ENCODE results near the gene AUTS2. TPM values are rescaled to one million over a fixed set of nuclear protein-coding genes. Genes with fewer than 3 reads are reported as not detected.

Gene AUTS2
- total RNA-seq, 1 experiment from 2014 or later, result 2.5 TPM

GRCh38 chr7:70135656-70136055 is 537.4 kb downstream of the AUTS2 start:
- TF ChIP-seq POLR2AphosphoS5 (IDR thresholded peaks at IDR 0.05; ENCODE audit: low read depth, low read length), result no peak
- ATAC-seq (no peak), DNase-seq (ENCODE audit: low read depth, low spot score) (no peak)
- no peaks in the 10 kb centered on the region for H3K4me1 ChIP-seq (ENCODE audit: control insufficient read depth, insufficient read depth, low read length)
- intact Hi-C loops (cut with micrococcal nuclease; ENCODE audit: unreplicated experiment), result no loop called here
- in situ Hi-C loops (cut with HindIII; ENCODE audit: low pct_unique_long_range_greater_than_20kb, low sequenced_read_pairs), result no loop called here
- CTCF ChIA-PET, result no interaction called here
- H3K36me3 ChIP-seq (ENCODE audit: control insufficient read depth, insufficient read depth, low read length), result no peaks in the 10 kb centered on the region
- H3K9me3 ChIP-seq (ENCODE audit: control insufficient read depth, insufficient read depth, low read depth, low read length), result no peaks in the 10 kb centered on the region
- H3K27ac ChIP-seq (ENCODE audit: low read length), result no peak overlapping the region
- no peaks in the 10 kb centered on the region for H3K27me3 ChIP-seq (ENCODE audit: control insufficient read depth, insufficient read depth, low read length)
- no peak overlapping the region for H3K4me3 ChIP-seq (ENCODE audit: low read depth in 2 of 2, low read length in 2 of 2)
- BruUV-seq (replicated peaks), result no TSS peak
- POLR2A ChIA-PET, result no interaction called here

GRCh38 chr7:70137126-70137525 is 538.9 kb downstream of the AUTS2 start:
- Histone ChIP-seq H3K27ac (ENCODE audit: low read length) (no peak overlapping the region), H3K9me3 (ENCODE audit: control insufficient read depth, insufficient read depth, low read depth, low read length) (no peaks in the 10 kb centered on the region), H3K4me1 (ENCODE audit: control insufficient read depth, insufficient read depth, low read length) (no peaks in the 10 kb centered on the region), H3K4me3 (ENCODE audit: low read depth in 2 of 2, low read length in 2 of 2) (no peak overlapping the region), H3K36me3 (ENCODE audit: control insufficient read depth, insufficient read depth, low read length) (no peaks in the 10 kb centered on the region), H3K27me3 (ENCODE audit: control insufficient read depth, insufficient read depth, low read length) (no peaks in the 10 kb centered on the region)
- ChIA-PET POLR2A (no interaction called here), CTCF (no interaction called here)
- in situ Hi-C loops (cut with HindIII; ENCODE audit: low pct_unique_long_range_greater_than_20kb, low sequenced_read_pairs), result no loop called here
- no TSS peak for BruUV-seq (replicated peaks)
- DNase-seq (ENCODE audit: low read depth, low spot score), result no peak
- no peak for ATAC-seq
- TF ChIP-seq REST (IDR thresholded peaks at IDR 0.05; ENCODE audit: insufficient read depth in 1 of 2, low read depth in 2 of 2, low read length in 1 of 2) (no peak), POLR2AphosphoS5 (IDR thresholded peaks at IDR 0.05; ENCODE audit: low read depth, low read length) (no peak), CTCF (IDR thresholded peaks at IDR 0.05) (no peak), SIN3A (IDR thresholded peaks at IDR 0.05; ENCODE audit: borderline replicate concordance, insufficient read depth, low read depth, low read length) (no peak), TCF7L2 (IDR thresholded peaks at IDR 0.05; ENCODE audit: low read depth, low read length) (no peak)
- intact Hi-C loops (cut with micrococcal nuclease; ENCODE audit: unreplicated experiment), result no loop called here

GRCh38 chr7:70142247-70142932 is 544.1 kb downstream of the AUTS2 start:
- ATAC-seq, result no peak
- no peaks in the 10 kb centered on the region for H3K9me3 ChIP-seq (ENCODE audit: control insufficient read depth, insufficient read depth, low read depth, low read length)
- in situ Hi-C loops (cut with HindIII; ENCODE audit: low pct_unique_long_range_greater_than_20kb, low sequenced_read_pairs), result no loop called here
- H3K27me3 ChIP-seq (ENCODE audit: control insufficient read depth, insufficient read depth, low read length), result no peaks in the 10 kb centered on the region
- intact Hi-C loops (cut with micrococcal nuclease; ENCODE audit: unreplicated experiment), result no loop called here
- H3K4me3 ChIP-seq (ENCODE audit: low read depth in 2 of 2, low read length in 2 of 2), result no peak overlapping the region
- DNase-seq (ENCODE audit: low read depth, low spot score), result no peak
- no peaks in the 10 kb centered on the region for H3K36me3 ChIP-seq (ENCODE audit: control insufficient read depth, insufficient read depth, low read length)
- H3K27ac ChIP-seq (ENCODE audit: low read length), result no peak overlapping the region
- H3K4me1 ChIP-seq (ENCODE audit: control insufficient read depth, insufficient read depth, low read length), result no peaks in the 10 kb centered on the region
- CTCF ChIA-PET, result no interaction called here
- no peak for TF ChIP-seq TCF7L2 (IDR thresholded peaks at IDR 0.05; ENCODE audit: low read depth, low read length)
- TF ChIP-seq POLR2AphosphoS5 (IDR thresholded peaks at IDR 0.05; ENCODE audit: low read depth, low read length), result no peak
- no peak for TF ChIP-seq REST (IDR thresholded peaks at IDR 0.05; ENCODE audit: insufficient read depth in 1 of 2, low read depth in 2 of 2, low read length in 1 of 2)
- no peak for TF ChIP-seq SIN3A (IDR thresholded peaks at IDR 0.05; ENCODE audit: borderline replicate concordance, insufficient read depth, low read depth, low read length)
- no peak for TF ChIP-seq CTCF (IDR thresholded peaks at IDR 0.05)
- no TSS peak for BruUV-seq (replicated peaks)
- POLR2A ChIA-PET, result no interaction called here

Measured in Panc1 (cell line).